HepG2 (cell line): ENCODE data around the gene TMEM114.

Source experiments
- MYNN ChIP-seq: sonication (generic); formaldehyde crosslinking; IDR thresholded peaks from 2 replicates; pipeline ENCODE4 v1.4.0; 2020; ENCODE audit warnings: mild to moderate bottlenecking, low read depth, missing genetic modification reagents
- TBP ChIP-seq: sonication (generic); formaldehyde crosslinking; IDR thresholded peaks from 2 replicates; pipeline ENCODE4 v1.5.0; 2020; ENCODE audit warnings: missing genetic modification reagents
- ZNF274 ChIP-seq: sonication (generic); formaldehyde crosslinking; IDR thresholded peaks from 2 replicates; pipeline ENCODE4 v1.5.1; 2020; ENCODE audit warnings: mild to moderate bottlenecking, missing genetic modification reagents
- ZNF720 ChIP-seq: sonication (generic); formaldehyde crosslinking; IDR thresholded peaks from 2 replicates; pipeline ENCODE4 v1.4.0; 2020; ENCODE audit warnings: missing genetic modification reagents
- TF ChIP-seq, protein P1 (sequence below): sonication (generic); formaldehyde crosslinking; IDR thresholded peaks from 2 replicates; pipeline ENCODE4 v1.4.0; 2020; ENCODE audit warnings: mild to moderate bottlenecking, missing genetic modification reagents

DNA sequence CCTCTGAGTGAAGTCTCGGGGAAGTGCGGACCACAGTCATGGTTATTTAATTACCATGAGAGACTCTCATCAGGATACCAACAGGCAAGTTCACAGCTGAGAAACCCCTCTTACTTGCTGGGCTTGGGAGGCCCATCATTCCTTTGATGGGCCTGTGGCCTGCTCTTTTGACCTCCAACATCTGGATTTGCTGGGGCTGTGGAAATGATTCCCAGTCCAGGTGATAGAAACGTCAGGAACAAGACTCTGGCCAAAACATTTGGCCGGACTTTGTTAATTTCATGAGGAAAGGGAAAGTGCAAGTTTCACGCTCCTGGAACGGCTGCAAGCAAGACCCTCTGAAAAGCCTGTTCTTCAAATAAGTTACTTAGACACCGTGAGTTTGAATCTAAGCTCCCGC lies 42.5 kb downstream of the TMEM114 start:
- TF ChIP-seq ZNF720 (CRISPR knock-in tag) (no peak), TBP (CRISPR knock-in tag) (no peak), MYNN (CRISPR knock-in tag) (no peak), ZNF274 (CRISPR knock-in tag) (no peak)
- TF ChIP-seq, protein P1, sequence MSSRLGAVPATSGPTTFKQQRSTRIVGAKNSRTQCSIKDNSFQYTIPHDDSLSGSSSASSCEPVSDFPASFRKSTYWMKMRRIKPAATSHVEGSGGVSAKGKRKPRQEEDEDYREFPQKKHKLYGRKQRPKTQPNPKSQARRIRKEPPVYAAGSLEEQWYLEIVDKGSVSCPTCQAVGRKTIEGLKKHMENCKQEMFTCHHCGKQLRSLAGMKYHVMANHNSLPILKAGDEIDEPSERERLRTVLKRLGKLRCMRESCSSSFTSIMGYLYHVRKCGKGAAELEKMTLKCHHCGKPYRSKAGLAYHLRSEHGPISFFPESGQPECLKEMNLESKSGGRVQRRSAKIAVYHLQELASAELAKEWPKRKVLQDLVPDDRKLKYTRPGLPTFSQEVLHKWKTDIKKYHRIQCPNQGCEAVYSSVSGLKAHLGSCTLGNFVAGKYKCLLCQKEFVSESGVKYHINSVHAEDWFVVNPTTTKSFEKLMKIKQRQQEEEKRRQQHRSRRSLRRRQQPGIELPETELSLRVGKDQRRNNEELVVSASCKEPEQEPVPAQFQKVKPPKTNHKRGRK (CRISPR knock-in tag), result no peak
